ENCODE data around the gene ADIPOQ. TPM values are rescaled to one million over a fixed set of nuclear protein-coding genes. Genes with fewer than 3 reads are reported as not detected.
"Not testable (repeated sequence)": the region's sequence is repeated elsewhere in the genome, so short reads cannot be mapped to it uniquely, and the experiment has no call there.

ADIPOQ gene
- total RNA-seq, 2 donors from 2014 or later = not detected

GRCh38 chr3:186903676-186904075 is 61.2 kb downstream of the ADIPOQ start:
- H3K9me3 Mint-ChIP-seq = peaks cover 31 to 33% of the 10 kb centered on the region in 2 donors
- not testable (repeated sequence) for H3K27ac Mint-ChIP-seq; DNase-seq (ENCODE audit: low spot score in 2 of 2); ATAC-seq
- peaks cover 41 to 50% of the 10 kb centered on the region in 2 donors for H3K36me3 Mint-ChIP-seq

DNA sequence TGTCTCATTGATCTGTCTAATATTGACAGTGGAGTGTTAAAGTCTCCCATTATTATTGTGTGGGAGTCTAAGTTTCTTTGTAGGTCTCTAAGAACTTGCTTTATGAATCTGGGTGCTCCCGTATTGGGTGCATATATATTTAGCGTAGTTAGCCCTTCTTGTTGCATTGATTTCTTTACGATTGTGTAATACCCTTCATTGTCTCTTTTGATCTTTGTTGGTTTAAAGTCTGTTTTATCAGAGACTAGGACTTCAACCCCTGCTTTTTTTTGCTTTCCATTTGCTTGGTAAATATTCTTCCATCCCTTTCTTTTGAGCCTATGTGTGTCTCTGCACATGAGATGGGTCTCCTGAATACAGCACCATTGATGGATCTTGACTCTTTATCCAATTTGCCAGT is 64.6 kb downstream of the ADIPOQ start:
- peaks cover 45 to 50% of the 10 kb centered on the region in 2 donors for H3K36me3 Mint-ChIP-seq
- H3K27ac Mint-ChIP-seq; ATAC-seq; DNase-seq (ENCODE audit: low spot score in 2 of 2): not testable (repeated sequence)
- peaks cover 26 to 34% of the 10 kb centered on the region in 2 donors for H3K9me3 Mint-ChIP-seq

Other genes with a start within 250 kb of the ADIPOQ start
- gene AHSG, start 229.7 kb upstream of the ADIPOQ start, total RNA-seq = under 1 TPM in 1 of 2 donors, not detected in 1; 0.25 TPM
- gene FETUB, start 202.3 kb upstream of the ADIPOQ start, total RNA-seq = not detected
- not detected for gene HRG, start 176.7 kb upstream of the ADIPOQ start, total RNA-seq
- gene KNG1, start 125.4 kb upstream of the ADIPOQ start, total RNA-seq = not detected
- gene EIF4A2, start 59.1 kb upstream of the ADIPOQ start, total RNA-seq = 100 to 1,000 TPM; 430 to 499 TPM
- gene RFC4, start 36.2 kb upstream of the ADIPOQ start, total RNA-seq = 100 to 1,000 TPM; 121 to 145 TPM
- 10 to 100 TPM; 32.0 to 96.6 TPM for gene ST6GAL1, start 87.8 kb downstream of the ADIPOQ start, total RNA-seq